ENCODE measurements around the gene SUCLG1.

Gene SUCLG1

DNA sequence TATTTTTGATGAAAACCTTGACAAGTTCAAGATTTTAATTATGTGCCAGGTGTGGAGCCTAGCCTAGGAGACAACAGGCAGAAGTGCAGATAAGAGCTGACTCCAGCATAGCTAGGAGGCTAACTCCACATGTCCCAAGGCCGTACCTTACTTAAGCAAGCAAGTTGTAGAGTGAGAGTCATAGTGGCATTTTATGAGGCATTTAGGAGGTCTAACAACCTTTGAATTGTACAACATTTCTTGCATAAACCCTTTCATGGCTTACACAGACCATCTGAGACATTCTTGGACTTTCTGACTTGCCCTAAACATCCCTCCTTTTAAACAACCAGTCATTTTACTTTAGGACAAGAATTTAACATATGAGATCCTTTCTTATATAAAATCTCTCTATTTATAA is 8.3 kb upstream of the SUCLG1 start:
- no peak overlapping the region for H2BK12ac ChIP-seq (ENCODE audit: low read length)
- H2BK5ac ChIP-seq (ENCODE audit: low read depth, low read length, poor library complexity): no peak overlapping the region
- H3K4me1 ChIP-seq (ENCODE audit: control insufficient read depth in 1 of 2, insufficient read depth in 2 of 2, low read length in 2 of 2): no peaks in the 10 kb centered on the region
- no peak overlapping the region for H3K23ac ChIP-seq (ENCODE audit: low read length)
- H3K18ac ChIP-seq (ENCODE audit: low read length): no peak overlapping the region
- H3K9me3 ChIP-seq (ENCODE audit: insufficient read depth, low read depth, low read length): peaks cover 6% of the 10 kb centered on the region
- H2AFZ ChIP-seq (ENCODE audit: insufficient read depth, low read length, poor library complexity): no peak overlapping the region
- H3K27ac ChIP-seq (ENCODE audit: low read depth, low read length): no peak overlapping the region
- H2BK120ac ChIP-seq (ENCODE audit: insufficient read depth, low read length, poor library complexity): no peak overlapping the region
- no peaks in the 10 kb centered on the region for H3K36me3 ChIP-seq (ENCODE audit: control insufficient read depth in 1 of 2, insufficient read depth in 2 of 2, low read length in 2 of 2)
- H4K91ac ChIP-seq (ENCODE audit: low read depth, low read length): no peak overlapping the region
- no peaks in the 10 kb centered on the region for H3K27me3 ChIP-seq (ENCODE audit: insufficient read depth, low read length)
- no peak overlapping the region for H4K8ac ChIP-seq (ENCODE audit: low read depth, low read length)
- H3K79me2 ChIP-seq (ENCODE audit: control insufficient read depth, insufficient read depth, low read length, poor library complexity): no peaks in the 10 kb centered on the region
- H2AK5ac ChIP-seq (ENCODE audit: low read length): no peak overlapping the region
- H3K4me3 ChIP-seq (ENCODE audit: low read depth, low read length): no peak overlapping the region
- no peak for DNase-seq
- H3K14ac ChIP-seq (ENCODE audit: low read length): no peak overlapping the region
- H3K9ac ChIP-seq (ENCODE audit: low read length): no peak overlapping the region
- H3K4ac ChIP-seq (ENCODE audit: low read depth, low read length): no peak overlapping the region
- no peak overlapping the region for H4K12ac ChIP-seq (ENCODE audit: low read depth, low read length)
- WGBS (ENCODE audit: extremely low coverage, insufficient coverage, insufficient read length): no CpG with 5 or more reads among the region's 1 CpG
- H3K79me1 ChIP-seq (ENCODE audit: low read length): no peaks in the 10 kb centered on the region
- H3K4me2 ChIP-seq (ENCODE audit: low read length): no peak overlapping the region

DNA sequence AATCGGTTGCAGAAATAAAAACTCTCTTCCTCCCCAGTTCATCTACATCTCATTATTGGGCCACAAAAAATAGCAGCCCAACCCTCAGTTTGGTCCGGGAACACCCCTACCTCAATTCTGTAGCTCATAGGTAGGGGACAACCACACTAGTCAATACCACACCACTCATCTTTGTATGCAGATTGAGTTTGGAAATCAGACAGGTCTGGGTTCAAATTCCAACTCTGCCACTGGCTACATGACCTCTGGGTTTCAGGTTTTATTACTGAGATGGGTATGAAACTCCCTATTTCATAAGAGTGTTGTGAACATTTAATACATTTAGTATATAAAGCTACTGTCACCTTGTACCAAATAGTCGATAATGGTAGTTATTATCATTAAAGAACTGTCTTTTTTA is 2.2 kb upstream of the SUCLG1 start:
- H3K14ac ChIP-seq (ENCODE audit: low read length): no peak overlapping the region
- no peak overlapping the region for H2BK120ac ChIP-seq (ENCODE audit: insufficient read depth, low read length, poor library complexity)
- H3K4ac ChIP-seq (ENCODE audit: low read depth, low read length): no peak overlapping the region
- H3K9me3 ChIP-seq (ENCODE audit: insufficient read depth, low read depth, low read length): peaks cover 2% of the 10 kb centered on the region
- no peak overlapping the region for H4K91ac ChIP-seq (ENCODE audit: low read depth, low read length)
- no peaks in the 10 kb centered on the region for H3K27me3 ChIP-seq (ENCODE audit: insufficient read depth, low read length)
- peaks cover 5% of the 10 kb centered on the region for H3K79me2 ChIP-seq (ENCODE audit: control insufficient read depth, insufficient read depth, low read length, poor library complexity)
- H2AK5ac ChIP-seq (ENCODE audit: low read length): no peak overlapping the region
- no peak overlapping the region for H3K27ac ChIP-seq (ENCODE audit: low read depth, low read length)
- no peak overlapping the region for H2BK5ac ChIP-seq (ENCODE audit: low read depth, low read length, poor library complexity)
- no peak for DNase-seq
- H2AFZ ChIP-seq (ENCODE audit: insufficient read depth, low read length, poor library complexity): no peak overlapping the region
- H4K12ac ChIP-seq (ENCODE audit: low read depth, low read length): no peak overlapping the region
- no peak overlapping the region for H3K18ac ChIP-seq (ENCODE audit: low read length)
- no peaks in the 10 kb centered on the region for H3K36me3 ChIP-seq (ENCODE audit: control insufficient read depth in 1 of 2, insufficient read depth in 2 of 2, low read length in 2 of 2)
- H3K79me1 ChIP-seq (ENCODE audit: low read length): peaks cover 3% of the 10 kb centered on the region
- H3K4me3 ChIP-seq (ENCODE audit: low read depth, low read length): no peak overlapping the region
- WGBS (ENCODE audit: extremely low coverage, insufficient coverage, insufficient read length): no CpG with 5 or more reads among the region's 3 CpGs
- peaks cover 0 to 3% of the 10 kb centered on the region in 2 experiments for H3K4me1 ChIP-seq (ENCODE audit: control insufficient read depth in 1 of 2, insufficient read depth in 2 of 2, low read length in 2 of 2)
- H3K23ac ChIP-seq (ENCODE audit: low read length): no peak overlapping the region
- no peak overlapping the region for H3K4me2 ChIP-seq (ENCODE audit: low read length)
- H4K8ac ChIP-seq (ENCODE audit: low read depth, low read length): no peak overlapping the region
- H2BK12ac ChIP-seq (ENCODE audit: low read length): no peak overlapping the region
- H3K9ac ChIP-seq (ENCODE audit: low read length): no peak overlapping the region

DNA sequence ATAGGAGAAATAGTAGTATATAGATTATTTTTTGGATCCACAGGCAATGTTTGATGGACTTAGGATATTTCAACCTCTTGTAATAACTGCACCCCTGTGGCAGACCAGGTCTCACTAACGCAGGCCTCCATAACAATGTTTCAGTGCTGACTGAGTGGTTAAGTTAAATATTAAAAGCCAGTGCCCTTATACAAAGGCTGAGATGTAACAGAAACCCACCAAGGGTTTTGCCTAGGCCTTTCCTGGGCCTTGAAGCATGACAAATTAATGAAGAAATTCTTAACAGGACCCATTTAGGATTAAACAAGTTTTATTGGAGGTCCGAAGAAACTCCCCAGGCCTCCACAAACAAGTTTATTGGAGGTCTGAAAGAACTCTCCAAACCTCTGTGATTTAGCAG is 1.6 kb upstream of the SUCLG1 start:
- Histone ChIP-seq H3K27me3 (ENCODE audit: insufficient read depth, low read length) (no peaks in the 10 kb centered on the region), H3K14ac (ENCODE audit: low read length) (no peak overlapping the region), H4K8ac (ENCODE audit: low read depth, low read length) (no peak overlapping the region), H2BK5ac (ENCODE audit: low read depth, low read length, poor library complexity) (no peak overlapping the region), H2BK120ac (ENCODE audit: insufficient read depth, low read length, poor library complexity) (no peak overlapping the region), H3K79me2 (ENCODE audit: control insufficient read depth, insufficient read depth, low read length, poor library complexity) (peaks cover 5% of the 10 kb centered on the region), H2AK5ac (ENCODE audit: low read length) (no peak overlapping the region), H3K36me3 (ENCODE audit: control insufficient read depth in 1 of 2, insufficient read depth in 2 of 2, low read length in 2 of 2) (no peaks in the 10 kb centered on the region), H3K18ac (ENCODE audit: low read length) (no peak overlapping the region), H3K4me3 (ENCODE audit: low read depth, low read length) (no peak overlapping the region), H2BK12ac (ENCODE audit: low read length) (no peak overlapping the region), H3K27ac (ENCODE audit: low read depth, low read length) (no peak overlapping the region), H4K12ac (ENCODE audit: low read depth, low read length) (no peak overlapping the region), H4K91ac (ENCODE audit: low read depth, low read length) (no peak overlapping the region), H3K9me3 (ENCODE audit: insufficient read depth, low read depth, low read length) (peaks cover 2% of the 10 kb centered on the region), H3K23ac (ENCODE audit: low read length) (no peak overlapping the region), H2AFZ (ENCODE audit: insufficient read depth, low read length, poor library complexity) (no peak overlapping the region), H3K4me1 (ENCODE audit: control insufficient read depth in 1 of 2, insufficient read depth in 2 of 2, low read length in 2 of 2) (peaks cover 0 to 3% of the 10 kb centered on the region in 2 experiments), H3K4me2 (ENCODE audit: low read length) (no peak overlapping the region), H3K4ac (ENCODE audit: low read depth, low read length) (no peak overlapping the region), H3K9ac (ENCODE audit: low read length) (no peak overlapping the region), H3K79me1 (ENCODE audit: low read length) (peaks cover 3% of the 10 kb centered on the region)
- WGBS (ENCODE audit: extremely low coverage, insufficient coverage, insufficient read length): no CpG with 5 or more reads among the region's 2 CpGs
- DNase-seq: no peak

DNA sequence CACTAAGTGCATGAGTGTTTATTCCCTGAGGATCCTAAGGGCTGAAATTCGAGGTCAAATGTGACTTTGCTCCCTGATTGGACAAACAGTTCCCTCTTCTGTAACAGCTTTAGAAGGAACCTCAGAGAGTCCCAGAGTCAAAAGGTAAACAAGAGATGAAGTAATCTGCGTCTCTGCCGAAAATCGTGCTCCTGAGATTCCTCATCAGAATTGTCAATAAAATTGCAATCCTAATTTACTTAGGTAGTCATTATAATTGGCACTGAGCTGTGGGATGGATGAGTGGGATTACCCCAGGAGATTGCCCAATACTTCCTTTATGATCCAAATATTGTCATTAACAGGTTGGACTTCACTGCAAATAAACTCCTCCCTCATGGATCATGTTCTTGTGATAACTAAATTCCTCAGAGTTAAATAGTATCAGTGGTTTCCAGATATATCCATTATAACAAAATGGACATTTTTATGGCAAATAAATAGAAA is 907 bp upstream of the SUCLG1 start:
- no CpG with 5 or more reads among the region's 4 CpGs for WGBS (ENCODE audit: extremely low coverage, insufficient coverage, insufficient read length)
- Histone ChIP-seq H3K4me3 (ENCODE audit: low read depth, low read length) (peak overlapping the region; percentile 92), H3K23ac (ENCODE audit: low read length) (no peak overlapping the region), H3K9ac (ENCODE audit: low read length) (no peak overlapping the region), H2AFZ (ENCODE audit: insufficient read depth, low read length, poor library complexity) (no peak overlapping the region), H4K91ac (ENCODE audit: low read depth, low read length) (no peak overlapping the region), H3K79me1 (ENCODE audit: low read length) (peaks cover 3% of the 10 kb centered on the region), H3K4me2 (ENCODE audit: low read length) (peak overlapping the region; percentile 74), H2AK5ac (ENCODE audit: low read length) (no peak overlapping the region), H3K79me2 (ENCODE audit: control insufficient read depth, insufficient read depth, low read length, poor library complexity) (peaks cover 5% of the 10 kb centered on the region), H3K9me3 (ENCODE audit: insufficient read depth, low read depth, low read length) (peaks cover 2% of the 10 kb centered on the region), H4K8ac (ENCODE audit: low read depth, low read length) (no peak overlapping the region), H3K4me1 (ENCODE audit: control insufficient read depth in 1 of 2, insufficient read depth in 2 of 2, low read length in 2 of 2) (peaks cover 0 to 3% of the 10 kb centered on the region in 2 experiments), H3K14ac (ENCODE audit: low read length) (no peak overlapping the region), H3K27me3 (ENCODE audit: insufficient read depth, low read length) (no peaks in the 10 kb centered on the region), H4K12ac (ENCODE audit: low read depth, low read length) (no peak overlapping the region), H3K36me3 (ENCODE audit: control insufficient read depth in 1 of 2, insufficient read depth in 2 of 2, low read length in 2 of 2) (no peaks in the 10 kb centered on the region), H2BK12ac (ENCODE audit: low read length) (no peak overlapping the region), H3K18ac (ENCODE audit: low read length) (no peak overlapping the region), H3K27ac (ENCODE audit: low read depth, low read length) (no peak overlapping the region), H2BK120ac (ENCODE audit: insufficient read depth, low read length, poor library complexity) (no peak overlapping the region), H2BK5ac (ENCODE audit: low read depth, low read length, poor library complexity) (no peak overlapping the region), H3K4ac (ENCODE audit: low read depth, low read length) (no peak overlapping the region)
- no peak for DNase-seq
